AG09319 (cell line): ENCODE measurements around the gene EXOSC10.

Source experiments
- DNase-seq: peaks from one replicate; pipeline ENCODE4 v3.0.0-alpha.2; 2010; ENCODE audit warnings: low read depth; ENCODE audit errors: extremely low read depth
- CTCF ChIP-seq: IDR thresholded peaks from 2 replicates; pipeline ENCODE4 v1.5.1; 2011; ENCODE audit warnings: low read depth, mild to moderate bottlenecking, inconsistent platforms, low read length, moderate library complexity

Gene EXOSC10

GRCh38 chr1:11142618-11143391 lies 43.1 kb upstream of the EXOSC10 start:
- DNase-seq = no peak
- TF ChIP-seq CTCF = no peak

- DNase-seq = no peak
- no peak for TF ChIP-seq CTCF
These were observed 39.3 kb upstream of the EXOSC10 start for GRCh38 chr1:11138952-11139351.

GRCh38 chr1:11138029-11138428 lies 38.4 kb upstream of the EXOSC10 start:
- DNase-seq = no peak
- no peak for TF ChIP-seq CTCF

GRCh38 chr1:11134898-11135266 lies 35.2 kb upstream of the EXOSC10 start:
- DNase-seq = no peak
- no peak for TF ChIP-seq CTCF

- no peak for TF ChIP-seq CTCF
- no peak for DNase-seq
These were observed 34.7 kb upstream of the EXOSC10 start for GRCh38 chr1:11134251-11134897.

- TF ChIP-seq CTCF = no peak
- no peak for DNase-seq
These were observed 33.1 kb upstream of the EXOSC10 start for GRCh38 chr1:11132563-11133293.

GRCh38 chr1:11131816-11132215 lies 32.1 kb upstream of the EXOSC10 start:
- TF ChIP-seq CTCF = no peak
- DNase-seq = no peak
